ENCODE measurements around the gene PARD3B.

PARD3B gene

GRCh38 chr2:205471776-205472175 lies 926.5 kb downstream of the PARD3B start:
- TF ChIP-seq POLR2AphosphoS5 (IDR thresholded peaks at IDR 0.05; ENCODE audit: low read depth) (no peak), GABPA (IDR thresholded peaks at IDR 0.05; ENCODE audit: low read depth) (no peak), REST (IDR thresholded peaks at IDR 0.05; ENCODE audit: insufficient replicate concordance, low read depth) (no peak)
- Histone ChIP-seq H3K27me3 (ENCODE audit: insufficient read depth, poor library complexity, severe bottlenecking) (no peaks in the 10 kb centered on the region), H3K4me3 (replicated peaks; ENCODE audit: insufficient read depth, low read length) (no peak overlapping the region), H3K27ac (replicated peaks) (no peak overlapping the region)
- DNase-seq (ENCODE audit: low read depth in 1 of 2, low spot score in 1 of 2): no peak

- Histone ChIP-seq H3K27ac (replicated peaks) (no peak overlapping the region), H3K4me3 (replicated peaks; ENCODE audit: insufficient read depth, low read length) (no peak overlapping the region), H3K27me3 (ENCODE audit: insufficient read depth, poor library complexity, severe bottlenecking) (no peaks in the 10 kb centered on the region)
- no peak for DNase-seq (ENCODE audit: low read depth in 1 of 2, low spot score in 1 of 2)
- TF ChIP-seq GABPA (IDR thresholded peaks at IDR 0.05; ENCODE audit: low read depth): no peak
- no peak for TF ChIP-seq CTCF (IDR thresholded peaks at IDR 0.05; ENCODE audit: insufficient read depth, low read length)
Observed at GRCh38 chr2:205473791-205474190, 928.5 kb downstream of the PARD3B start.

GRCh38 chr2:205474741-205475415 lies 929.6 kb downstream of the PARD3B start:
- Histone ChIP-seq H3K27me3 (ENCODE audit: insufficient read depth, poor library complexity, severe bottlenecking) (no peaks in the 10 kb centered on the region), H3K4me3 (replicated peaks; ENCODE audit: insufficient read depth, low read length) (no peak overlapping the region), H3K27ac (replicated peaks) (no peak overlapping the region)
- no peak for DNase-seq (ENCODE audit: low read depth in 1 of 2, low spot score in 1 of 2)
- TF ChIP-seq REST (IDR thresholded peaks at IDR 0.05; ENCODE audit: insufficient replicate concordance, low read depth) (no peak), SPI1 (IDR thresholded peaks at IDR 0.05; ENCODE audit: borderline replicate concordance, low read depth) (no peak), CTCF (IDR thresholded peaks at IDR 0.05; ENCODE audit: insufficient read depth, low read length) (no peak)

- DNase-seq (ENCODE audit: low read depth in 1 of 2, low spot score in 1 of 2): no peak
- Histone ChIP-seq H3K27ac (replicated peaks) (no peak overlapping the region), H3K27me3 (ENCODE audit: insufficient read depth, poor library complexity, severe bottlenecking) (no peaks in the 10 kb centered on the region), H3K4me3 (replicated peaks; ENCODE audit: insufficient read depth, low read length) (no peak overlapping the region)
- no peak for TF ChIP-seq GABPA (IDR thresholded peaks at IDR 0.05; ENCODE audit: low read depth)
- no peak for TF ChIP-seq CTCF (IDR thresholded peaks at IDR 0.05; ENCODE audit: insufficient read depth, low read length)
- no peak for TF ChIP-seq SPI1 (IDR thresholded peaks at IDR 0.05; ENCODE audit: borderline replicate concordance, low read depth)
- no peak for TF ChIP-seq POLR2AphosphoS5 (IDR thresholded peaks at IDR 0.05; ENCODE audit: low read depth)
- no peak for TF ChIP-seq REST (IDR thresholded peaks at IDR 0.05; ENCODE audit: insufficient replicate concordance, low read depth)
Observed at GRCh38 chr2:205475416-205475768, 930.1 kb downstream of the PARD3B start.
